Neuron (in vitro differentiated cells): ENCODE results near the gene FBXO46.
"Not testable (repeated sequence)": the region's sequence is repeated elsewhere in the genome, so short reads cannot be mapped to it uniquely, and the experiment has no call there.

Source experiments
- H2AFZ ChIP-seq: one replicate; pipeline ENCODE4 v1.6.1; 2013; ENCODE audit warnings: low read depth, mild to moderate bottlenecking, inconsistent platforms, low read length, moderate library complexity
- H3K27me3 ChIP-seq: one replicate; pipeline ENCODE4 v1.6.1; 2013; ENCODE audit warnings: low read length; ENCODE audit not compliant: insufficient read depth
- H3K36me3 ChIP-seq: one replicate; pipeline ENCODE4 v1.6.1; 2013; ENCODE audit warnings: low read length; ENCODE audit not compliant: insufficient read depth
- H3K4me1 ChIP-seq: one replicate; pipeline ENCODE4 v1.6.1; 2013; ENCODE audit warnings: low read length; ENCODE audit not compliant: insufficient read depth
- H3K4me3 ChIP-seq: 2 replicates; pipeline ENCODE4 v1.5.1; 2013; ENCODE audit warnings: mild to moderate bottlenecking, low read length, moderate library complexity
- H3K9me3 ChIP-seq: one replicate; pipeline ENCODE4 v1.6.1; 2013; ENCODE audit warnings: low read length

The FBXO46 gene

DNA sequence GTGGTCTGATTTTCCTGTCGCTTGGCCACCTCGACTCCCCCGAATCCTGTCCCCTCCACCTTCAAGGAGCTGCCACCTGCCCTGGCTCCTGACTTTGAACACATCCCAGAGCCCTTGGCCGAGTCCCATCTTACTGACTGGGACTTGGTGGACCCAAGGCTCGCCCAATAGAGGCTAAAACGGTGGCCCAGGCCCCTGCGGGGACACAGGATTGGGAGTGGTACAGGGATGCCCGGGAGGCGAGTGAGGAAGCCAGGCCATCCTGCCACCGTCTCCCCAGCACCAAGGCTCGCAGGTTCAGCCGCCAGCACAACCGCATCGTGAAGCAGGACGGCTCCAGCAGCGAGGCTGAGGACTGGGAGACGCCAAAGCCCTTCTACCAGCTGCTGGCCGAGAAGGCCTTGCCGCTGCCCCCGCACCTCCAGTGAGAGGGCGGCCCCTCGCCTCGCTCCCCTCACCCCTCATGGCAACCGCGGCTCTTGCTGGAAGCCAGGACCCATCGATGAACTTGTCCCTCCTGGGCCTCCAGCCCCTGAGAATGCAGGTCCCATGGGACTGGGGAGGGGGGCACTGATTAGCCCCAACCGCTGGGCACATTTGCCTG is 33.1 kb upstream of the FBXO46 start:
- no peak overlapping the region for H2AFZ ChIP-seq
- no peaks in the 10 kb centered on the region for H3K27me3 ChIP-seq
- H3K9me3 ChIP-seq, result no peaks in the 10 kb centered on the region
- no peaks in the 10 kb centered on the region for H3K36me3 ChIP-seq
- no peak overlapping the region for H3K4me3 ChIP-seq
- peaks cover 30% of the 10 kb centered on the region for H3K4me1 ChIP-seq

DNA sequence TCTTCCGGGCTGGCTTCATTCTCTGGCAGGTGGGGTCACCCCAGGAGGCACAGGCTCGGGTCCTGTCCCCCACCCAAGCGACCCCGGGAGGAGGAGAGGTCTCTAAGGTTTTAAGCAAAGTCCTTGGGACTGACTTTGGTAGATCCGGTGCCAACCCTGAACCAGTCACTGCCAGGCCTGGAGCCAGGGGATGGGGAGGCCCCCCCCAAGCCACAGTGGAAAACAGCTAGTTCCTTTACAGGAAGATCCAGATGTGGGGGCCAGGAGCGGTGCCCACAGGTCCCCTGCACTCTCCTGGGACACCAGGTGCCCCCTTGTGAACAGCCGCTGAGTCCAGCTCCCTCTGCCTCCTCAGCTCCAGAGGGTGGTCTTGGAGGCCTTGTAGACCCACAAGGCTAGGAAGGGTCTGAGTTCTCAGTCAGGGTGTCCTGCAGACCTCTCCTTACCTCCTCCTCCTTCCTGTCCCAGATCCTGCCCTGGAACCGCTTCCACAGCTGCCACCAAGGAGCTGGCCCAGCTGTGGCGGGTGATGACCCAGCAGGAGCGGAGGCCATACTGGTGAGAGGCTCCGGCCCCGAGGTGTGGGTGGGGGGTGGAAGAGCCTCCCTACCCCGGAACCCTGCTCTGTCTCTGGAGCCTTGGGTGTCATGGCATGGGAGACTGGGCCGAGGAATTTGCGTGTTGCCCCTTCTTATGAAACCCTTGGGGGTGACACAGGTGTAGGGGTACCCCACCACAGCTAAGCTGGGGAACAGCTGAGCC is 32.4 kb upstream of the FBXO46 start:
- H3K4me1 ChIP-seq, result peaks cover 30% of the 10 kb centered on the region
- H3K36me3 ChIP-seq, result no peaks in the 10 kb centered on the region
- no peaks in the 10 kb centered on the region for H3K9me3 ChIP-seq
- no peak overlapping the region for H2AFZ ChIP-seq
- no peak overlapping the region for H3K4me3 ChIP-seq
- H3K27me3 ChIP-seq, result no peaks in the 10 kb centered on the region

DNA sequence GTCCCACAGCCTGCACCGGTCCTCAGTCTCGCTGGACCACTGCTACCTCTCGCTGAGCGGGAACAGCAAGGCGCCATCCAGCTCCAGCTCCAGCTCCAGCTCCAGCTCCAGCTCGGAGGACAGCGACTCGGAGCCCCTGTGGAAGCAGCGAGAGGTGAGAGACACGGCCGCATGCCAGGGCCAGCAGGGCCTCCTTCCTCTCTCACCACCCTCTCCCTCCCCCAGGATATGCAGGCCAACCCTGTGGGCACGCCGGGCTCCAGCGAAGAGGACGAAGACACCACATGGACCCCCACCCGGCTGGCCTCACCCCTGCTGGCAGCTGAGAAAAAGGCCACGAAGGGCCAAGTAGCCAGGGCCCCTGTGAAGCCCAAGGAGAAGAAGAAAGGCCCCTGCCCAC is 31.0 kb upstream of the FBXO46 start:
- Histone ChIP-seq H3K4me1 (peaks cover 24% of the 10 kb centered on the region), H3K36me3 (no peaks in the 10 kb centered on the region), H3K9me3 (no peaks in the 10 kb centered on the region), H2AFZ (no peak overlapping the region), H3K4me3 (no peak overlapping the region), H3K27me3 (peaks cover 2% of the 10 kb centered on the region)

DNA sequence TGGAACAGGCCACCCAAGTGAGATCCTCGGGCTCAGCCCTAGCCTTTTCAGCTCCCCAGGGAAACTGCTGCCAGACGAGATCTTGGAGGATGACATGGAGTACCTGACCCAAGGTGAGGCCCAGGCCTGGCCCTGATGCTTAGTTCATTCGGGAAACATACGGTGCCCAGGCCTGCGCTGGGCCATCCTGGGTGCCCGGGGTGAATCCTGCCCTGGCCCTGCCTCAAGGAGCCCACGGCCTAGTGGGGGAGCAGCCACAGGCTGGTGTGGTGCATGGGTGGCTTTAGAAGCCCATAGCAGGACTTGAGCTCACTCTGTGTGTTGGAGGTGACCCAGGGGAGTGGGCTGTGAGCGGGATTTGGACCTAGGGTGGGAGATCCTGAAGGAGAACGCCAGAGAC is 28.2 kb upstream of the FBXO46 start:
- Histone ChIP-seq H3K36me3 (no peaks in the 10 kb centered on the region), H3K27me3 (peaks cover 5% of the 10 kb centered on the region), H3K4me1 (peaks cover under 1% of the 10 kb centered on the region), H2AFZ (no peak overlapping the region), H3K9me3 (no peaks in the 10 kb centered on the region), H3K4me3 (no peak overlapping the region)

DNA sequence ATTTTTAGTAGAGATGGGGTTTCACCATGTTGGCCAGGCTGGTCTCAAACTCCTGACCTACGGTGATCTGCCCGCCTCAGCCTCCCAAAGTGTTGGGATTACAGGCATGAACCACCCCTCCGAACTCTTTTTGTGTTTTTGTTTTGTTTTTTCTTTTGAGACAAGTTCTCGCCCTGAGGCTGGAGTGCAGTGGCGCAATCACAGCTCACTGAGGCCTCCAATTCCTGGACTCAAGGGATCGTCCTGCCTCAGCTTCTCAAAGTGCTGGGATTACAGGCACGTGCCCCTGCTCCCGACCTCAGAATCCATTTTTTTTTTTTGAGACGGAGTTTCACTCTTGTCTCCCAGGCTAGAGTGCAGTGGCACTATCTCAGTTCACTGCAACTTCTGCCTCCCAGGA is 27.0 kb upstream of the FBXO46 start:
- no peaks in the 10 kb centered on the region for H3K36me3 ChIP-seq
- no peak overlapping the region for H2AFZ ChIP-seq
- peaks cover 5% of the 10 kb centered on the region for H3K27me3 ChIP-seq
- H3K4me3 ChIP-seq, result no peak overlapping the region
- no peaks in the 10 kb centered on the region for H3K9me3 ChIP-seq
- H3K4me1 ChIP-seq, result no peaks in the 10 kb centered on the region

DNA sequence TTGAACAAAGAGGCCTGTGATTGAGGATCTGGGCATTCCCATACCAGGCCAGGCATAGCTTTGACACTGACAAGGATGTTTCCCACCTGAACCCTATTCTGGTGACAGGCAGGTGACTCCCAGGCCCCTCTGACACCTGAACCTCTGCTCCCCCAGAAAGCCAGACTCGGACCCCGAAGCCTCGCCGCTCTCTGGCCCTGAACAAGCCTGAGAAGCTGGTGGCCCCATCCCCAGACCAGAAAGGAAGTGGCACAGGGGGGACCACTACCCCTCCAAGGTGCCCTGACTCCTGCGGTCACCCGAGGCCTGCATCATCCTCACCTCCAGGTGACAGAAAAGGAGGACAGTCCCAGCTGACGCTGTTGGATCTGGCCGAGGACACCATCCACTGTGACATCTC is 23.6 kb upstream of the FBXO46 start:
- no peaks in the 10 kb centered on the region for H3K4me1 ChIP-seq
- no peaks in the 10 kb centered on the region for H3K9me3 ChIP-seq
- H3K36me3 ChIP-seq, result no peaks in the 10 kb centered on the region
- H3K4me3 ChIP-seq, result no peak overlapping the region
- H2AFZ ChIP-seq, result no peak overlapping the region
- peaks cover 5% of the 10 kb centered on the region for H3K27me3 ChIP-seq

DNA sequence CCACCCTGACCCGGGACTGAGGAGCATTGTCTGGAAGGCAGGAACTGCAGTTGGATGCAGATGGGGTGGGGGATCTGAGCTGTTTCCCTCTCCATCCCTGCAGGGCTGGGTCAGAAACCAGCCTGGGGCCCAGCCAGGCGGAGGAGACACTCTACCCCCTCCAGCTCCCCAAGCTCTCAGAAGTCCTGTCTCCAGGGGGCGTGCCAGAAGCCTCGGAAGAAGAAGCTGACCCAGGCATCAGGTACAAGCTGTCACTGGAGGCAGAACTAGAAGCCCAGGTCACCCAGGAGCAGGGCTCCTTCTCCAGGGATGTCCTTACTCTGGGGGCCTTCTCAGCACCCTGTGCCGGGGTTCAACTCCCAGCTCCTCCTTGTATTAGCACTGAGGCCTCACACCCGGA is 22.9 kb upstream of the FBXO46 start:
- no peaks in the 10 kb centered on the region for H3K4me1 ChIP-seq
- H3K36me3 ChIP-seq, result no peaks in the 10 kb centered on the region
- no peak overlapping the region for H2AFZ ChIP-seq
- no peak overlapping the region for H3K4me3 ChIP-seq
- H3K9me3 ChIP-seq, result no peaks in the 10 kb centered on the region
- peaks cover 5% of the 10 kb centered on the region for H3K27me3 ChIP-seq

DNA sequence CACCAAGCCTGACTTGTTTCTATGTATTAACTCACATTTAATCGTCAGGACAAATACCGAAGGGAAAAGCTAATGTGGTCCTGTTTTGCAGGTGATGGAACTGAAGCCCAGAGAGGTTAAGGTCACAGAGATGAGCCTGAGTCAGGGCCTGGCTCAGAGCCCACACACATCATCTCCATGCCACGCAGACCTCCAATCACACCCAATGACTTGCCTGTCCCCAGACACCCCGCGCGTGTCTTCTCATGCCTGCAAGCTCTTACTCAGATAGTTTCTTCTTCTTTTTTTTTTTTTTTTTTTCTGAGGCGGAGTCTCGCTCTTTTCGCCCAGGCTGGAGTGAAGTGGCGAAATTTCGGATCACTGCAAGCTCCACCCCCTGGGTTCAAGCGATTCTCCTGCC is 21.9 kb upstream of the FBXO46 start:
- Histone ChIP-seq H3K27me3 (peaks cover 5% of the 10 kb centered on the region), H3K36me3 (no peaks in the 10 kb centered on the region), H3K9me3 (no peaks in the 10 kb centered on the region), H3K4me1 (no peaks in the 10 kb centered on the region), H2AFZ (no peak overlapping the region), H3K4me3 (no peak overlapping the region)

DNA sequence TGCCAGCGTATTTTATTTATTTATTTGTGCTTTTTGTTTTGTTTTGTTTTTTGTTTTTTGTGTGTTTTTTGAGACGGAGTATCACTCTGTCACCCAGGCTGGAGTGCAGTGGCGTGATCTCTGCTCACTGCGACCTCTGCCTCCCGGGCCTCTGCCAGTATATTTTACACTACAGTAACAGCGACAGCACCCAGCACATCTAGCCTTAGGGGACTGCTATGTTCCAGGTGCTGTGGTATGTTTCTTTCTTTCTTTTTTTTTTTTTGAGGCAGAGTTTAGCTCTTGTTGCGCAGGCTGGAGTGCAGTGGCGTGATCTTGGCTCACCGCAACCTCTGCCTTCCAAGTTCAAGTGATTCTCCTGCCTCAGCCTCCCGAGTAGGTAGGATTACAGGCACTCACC is 20.8 kb upstream of the FBXO46 start:
- H3K36me3 ChIP-seq, H3K27me3 ChIP-seq, H3K9me3 ChIP-seq, H3K4me3 ChIP-seq, H2AFZ ChIP-seq, H3K4me1 ChIP-seq: not testable (repeated sequence)

DNA sequence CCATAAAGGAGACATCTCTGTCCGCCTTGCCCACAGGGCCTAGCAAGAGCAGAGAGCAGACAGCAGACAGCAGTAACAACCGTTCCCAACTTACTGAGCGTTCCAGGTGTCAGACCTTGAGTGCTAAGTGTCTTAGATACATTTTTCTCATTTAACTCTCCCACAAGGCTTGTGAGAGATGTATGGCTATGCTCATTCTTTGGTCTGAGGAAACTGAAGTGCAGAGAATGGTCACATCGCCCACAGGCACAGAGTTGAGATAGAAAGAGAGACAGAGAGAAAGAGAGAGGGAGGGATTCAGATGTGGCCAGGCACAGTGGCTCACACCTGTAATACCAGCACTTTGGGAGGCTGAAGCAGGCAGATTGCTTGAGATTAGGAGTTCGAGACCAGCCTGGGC is 16.8 kb upstream of the FBXO46 start:
- Histone ChIP-seq H3K27me3 (peaks cover 5% of the 10 kb centered on the region), H2AFZ (no peak overlapping the region), H3K4me1 (no peaks in the 10 kb centered on the region), H3K4me3 (no peak overlapping the region), H3K9me3 (no peaks in the 10 kb centered on the region), H3K36me3 (no peaks in the 10 kb centered on the region)

DNA sequence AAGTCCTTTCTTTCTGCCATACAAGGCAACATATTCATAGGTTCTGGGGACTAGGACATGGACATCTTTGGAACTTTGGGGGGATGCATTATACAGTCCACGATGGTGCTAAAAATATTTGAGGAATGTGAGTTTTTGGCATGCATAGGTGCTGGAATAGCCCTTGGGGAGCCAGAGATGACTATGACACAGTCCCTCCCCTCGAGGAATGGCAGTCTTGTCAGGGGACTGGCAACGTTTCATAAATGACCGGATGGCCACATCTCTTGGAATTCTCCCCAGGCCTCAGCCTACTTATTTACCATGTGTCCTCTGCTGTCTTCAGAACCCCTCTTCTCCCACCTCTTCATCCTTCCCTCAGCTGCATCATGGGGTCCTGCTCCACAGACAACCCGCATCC is 16.2 kb upstream of the FBXO46 start:
- Histone ChIP-seq H3K4me3 (no peak overlapping the region), H3K4me1 (no peaks in the 10 kb centered on the region), H3K9me3 (no peaks in the 10 kb centered on the region), H2AFZ (no peak overlapping the region), H3K36me3 (no peaks in the 10 kb centered on the region), H3K27me3 (peaks cover 5% of the 10 kb centered on the region)

DNA sequence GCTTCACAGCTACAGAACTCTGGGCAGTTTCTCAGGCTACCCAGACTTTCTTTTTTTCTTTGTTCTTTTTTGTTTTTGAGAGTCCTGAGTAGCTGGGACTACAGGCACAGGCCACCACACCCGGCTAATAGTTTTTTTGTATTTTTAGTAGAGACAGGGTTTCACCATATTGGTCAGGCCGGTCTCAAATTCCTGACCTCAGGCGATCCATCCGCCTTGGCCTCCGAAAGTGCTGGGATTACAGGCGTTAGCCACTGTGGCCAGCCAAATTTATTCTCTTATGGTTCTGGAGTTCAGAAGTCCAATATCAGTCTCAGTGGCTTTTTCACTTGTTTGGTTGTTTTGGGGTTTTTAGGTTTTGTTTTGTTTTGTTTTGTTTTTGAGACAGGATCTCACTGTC is 14.9 kb upstream of the FBXO46 start:
- Histone ChIP-seq H3K4me3 (no peak overlapping the region), H3K4me1 (no peaks in the 10 kb centered on the region), H2AFZ (no peak overlapping the region), H3K27me3 (peaks cover 5% of the 10 kb centered on the region), H3K9me3 (no peaks in the 10 kb centered on the region), H3K36me3 (no peaks in the 10 kb centered on the region)

DNA sequence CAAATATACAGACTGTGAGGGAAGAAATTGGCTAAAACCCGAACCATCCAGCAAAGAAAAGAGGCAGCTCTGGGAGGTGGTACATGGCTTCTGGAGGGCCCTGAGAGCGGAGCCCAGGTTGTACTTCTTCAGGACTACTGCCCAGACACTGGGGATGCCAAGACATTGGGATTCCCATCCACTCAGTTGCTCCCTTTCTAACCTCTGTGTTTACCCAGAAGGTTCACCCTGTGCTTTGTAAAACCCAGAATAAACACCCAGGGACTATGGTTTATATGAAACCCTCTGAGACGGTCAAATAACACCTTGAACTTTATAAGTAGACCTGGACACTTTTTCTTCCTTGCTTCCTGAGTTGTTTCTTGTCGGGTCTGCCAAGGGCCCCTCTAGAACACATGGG is 12.3 kb upstream of the FBXO46 start:
- no peak overlapping the region for H2AFZ ChIP-seq
- H3K36me3 ChIP-seq, result no peaks in the 10 kb centered on the region
- no peaks in the 10 kb centered on the region for H3K4me1 ChIP-seq
- H3K9me3 ChIP-seq, result peaks cover 2% of the 10 kb centered on the region
- no peak overlapping the region for H3K4me3 ChIP-seq
- H3K27me3 ChIP-seq, result peaks cover 5% of the 10 kb centered on the region
